K562 (cell line): ENCODE results near the gene MBOAT2. TPM values are rescaled to one million over a fixed set of nuclear protein-coding genes. Genes with fewer than 3 reads are reported as not detected.

Experiments
- BMI1 ChIP-seq: fragments of 150-350 bp; IDR thresholded peaks from 2 replicates; pipeline ENCODE4 v1.6.1; 2014; ENCODE audit warnings: low read length
- HCFC1 ChIP-seq: IDR thresholded peaks from 2 replicates; pipeline ENCODE4 v1.6.1; 2012; ENCODE audit warnings: low read depth, low read length, improper control_type of control experiment
- JUNB ChIP-seq: fragments of 450-650 bp; formaldehyde crosslinking; conservative IDR thresholded peaks from 2 replicates; pipeline ENCODE4 v1.4.0; 2020; ENCODE audit warnings: mild to moderate bottlenecking
- RBM39 ChIP-seq: fragments of 200-400 bp; formaldehyde crosslinking; optimal IDR thresholded peaks from 2 replicates; pipeline ENCODE3; 2018; ENCODE audit warnings: low read depth, low read length
- SNRNP70 ChIP-seq: fragments of 200-400 bp; formaldehyde crosslinking; optimal IDR thresholded peaks from 2 replicates; pipeline ENCODE3; 2017; ENCODE audit warnings: low read depth, low read length
- SRSF3 ChIP-seq: fragments of 200-400 bp; formaldehyde crosslinking; IDR thresholded peaks from 2 replicates; pipeline ENCODE4 v1.6.1; 2016; ENCODE audit warnings: mild to moderate bottlenecking, low read length, moderate library complexity; ENCODE audit not compliant: insufficient read depth
- ZNF586 ChIP-seq: fragments of 450-650 bp; formaldehyde crosslinking; conservative IDR thresholded peaks from 2 replicates; pipeline ENCODE4 v1.4.0; 2020; ENCODE audit warnings: mild to moderate bottlenecking, moderate library complexity
- ZNF778 ChIP-seq: fragments of 450-650 bp; formaldehyde crosslinking; IDR thresholded peaks from 2 replicates; pipeline ENCODE4 v1.4.0; 2020; ENCODE audit warnings: mild to moderate bottlenecking, moderate library complexity
- polyA plus RNA-seq, 8 experiments: library from polyadenylated mRNA; depleted of rRNA in 4 of 8; stranded (reverse) in 5 of 8; unstranded in 3 of 8; fragments of >200 nt; fragmentation: Nextera tagmentation in 2 of 8; fragmentation: Illumina TruSeq in 1 of 8; extraction: Ambion mirVana in 2 of 8; extraction: Trizol in 1 of 8; gene quantifications; 2 replicates each; pipeline versions ENCODE4 v1.2.1 to v1.2.3, GENCODE V29; 2011 to 2014; ENCODE audit warnings: inconsistent platforms in 1 of 8, missing spikeins in 1 of 8
- total RNA-seq, 7 experiments: library from RNA; depleted of rRNA in 6 of 7; stranded (reverse); fragments of >200 nt in 6 of 7; fragmentation: Illumina TruSeq in 2 of 7; extraction: Trizol in 2 of 7; gene quantifications; 2 replicates each; pipeline versions ENCODE4 v1.2.1 to v1.2.3, GENCODE V29; 2011 to 2021; ENCODE audit warnings: low replicate concordance in 1 of 7
- TF ChIP-seq, protein P1 (sequence below): fragments of 450-650 bp; IDR thresholded peaks from 2 replicates; pipeline ENCODE4 v1.6.1; 2016; ENCODE audit warnings: mild to moderate bottlenecking, moderate library complexity
- TF ChIP-seq, protein P2 (sequence below): fragments of 250-450 bp; sonication (Bioruptor Pico); IDR thresholded peaks from 2 replicates; pipeline ENCODE4 v1.5.0; 2022; ENCODE audit warnings: mild to moderate bottlenecking
- TF ChIP-seq, protein P3 (sequence below): fragments of 450-650 bp; IDR thresholded peaks from 2 replicates; pipeline ENCODE4 v1.6.1; 2016; ENCODE audit warnings: mild to moderate bottlenecking

The MBOAT2 gene
- total and polyA plus RNA-seq, 9 of the 15 experiments (the other 6 are each of a cell fraction or from before 2014, with no cell fraction given) = 8.4 to 122 (median 27.6) TPM

DNA sequence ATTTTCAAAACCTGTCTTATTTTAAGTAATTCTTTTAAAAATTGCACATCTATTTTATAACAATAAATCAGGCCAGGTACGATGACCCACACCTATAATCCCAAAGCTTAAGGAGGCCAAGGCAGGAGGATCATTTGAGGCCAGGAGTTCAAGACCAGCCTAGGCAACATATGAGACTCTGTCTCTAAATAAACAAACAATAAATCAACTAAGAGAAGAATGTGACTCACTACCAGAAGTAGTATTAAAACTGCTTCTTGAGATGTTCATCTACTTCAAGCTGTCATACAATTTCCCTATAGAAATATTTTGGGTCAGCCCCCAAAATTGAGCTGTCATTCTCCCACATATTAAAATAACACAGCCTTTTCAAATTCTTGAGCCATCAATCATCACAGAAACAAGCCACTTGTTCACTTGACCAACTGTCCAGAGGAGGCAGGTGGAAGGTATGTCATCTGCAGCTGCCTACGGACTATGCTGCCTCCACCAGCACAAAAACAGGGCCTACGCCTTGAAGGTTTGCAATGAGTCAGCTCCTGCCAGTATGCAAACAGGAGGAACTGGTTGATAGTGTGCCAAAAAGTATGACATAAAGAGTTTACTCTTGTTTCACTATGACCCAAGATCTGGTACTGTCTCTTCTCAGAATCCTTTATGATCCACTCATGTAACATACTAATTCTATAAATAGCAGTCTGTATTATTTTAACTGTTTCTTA is 199.7 kb downstream of the MBOAT2 start (continued):
- TF ChIP-seq, protein P1, sequence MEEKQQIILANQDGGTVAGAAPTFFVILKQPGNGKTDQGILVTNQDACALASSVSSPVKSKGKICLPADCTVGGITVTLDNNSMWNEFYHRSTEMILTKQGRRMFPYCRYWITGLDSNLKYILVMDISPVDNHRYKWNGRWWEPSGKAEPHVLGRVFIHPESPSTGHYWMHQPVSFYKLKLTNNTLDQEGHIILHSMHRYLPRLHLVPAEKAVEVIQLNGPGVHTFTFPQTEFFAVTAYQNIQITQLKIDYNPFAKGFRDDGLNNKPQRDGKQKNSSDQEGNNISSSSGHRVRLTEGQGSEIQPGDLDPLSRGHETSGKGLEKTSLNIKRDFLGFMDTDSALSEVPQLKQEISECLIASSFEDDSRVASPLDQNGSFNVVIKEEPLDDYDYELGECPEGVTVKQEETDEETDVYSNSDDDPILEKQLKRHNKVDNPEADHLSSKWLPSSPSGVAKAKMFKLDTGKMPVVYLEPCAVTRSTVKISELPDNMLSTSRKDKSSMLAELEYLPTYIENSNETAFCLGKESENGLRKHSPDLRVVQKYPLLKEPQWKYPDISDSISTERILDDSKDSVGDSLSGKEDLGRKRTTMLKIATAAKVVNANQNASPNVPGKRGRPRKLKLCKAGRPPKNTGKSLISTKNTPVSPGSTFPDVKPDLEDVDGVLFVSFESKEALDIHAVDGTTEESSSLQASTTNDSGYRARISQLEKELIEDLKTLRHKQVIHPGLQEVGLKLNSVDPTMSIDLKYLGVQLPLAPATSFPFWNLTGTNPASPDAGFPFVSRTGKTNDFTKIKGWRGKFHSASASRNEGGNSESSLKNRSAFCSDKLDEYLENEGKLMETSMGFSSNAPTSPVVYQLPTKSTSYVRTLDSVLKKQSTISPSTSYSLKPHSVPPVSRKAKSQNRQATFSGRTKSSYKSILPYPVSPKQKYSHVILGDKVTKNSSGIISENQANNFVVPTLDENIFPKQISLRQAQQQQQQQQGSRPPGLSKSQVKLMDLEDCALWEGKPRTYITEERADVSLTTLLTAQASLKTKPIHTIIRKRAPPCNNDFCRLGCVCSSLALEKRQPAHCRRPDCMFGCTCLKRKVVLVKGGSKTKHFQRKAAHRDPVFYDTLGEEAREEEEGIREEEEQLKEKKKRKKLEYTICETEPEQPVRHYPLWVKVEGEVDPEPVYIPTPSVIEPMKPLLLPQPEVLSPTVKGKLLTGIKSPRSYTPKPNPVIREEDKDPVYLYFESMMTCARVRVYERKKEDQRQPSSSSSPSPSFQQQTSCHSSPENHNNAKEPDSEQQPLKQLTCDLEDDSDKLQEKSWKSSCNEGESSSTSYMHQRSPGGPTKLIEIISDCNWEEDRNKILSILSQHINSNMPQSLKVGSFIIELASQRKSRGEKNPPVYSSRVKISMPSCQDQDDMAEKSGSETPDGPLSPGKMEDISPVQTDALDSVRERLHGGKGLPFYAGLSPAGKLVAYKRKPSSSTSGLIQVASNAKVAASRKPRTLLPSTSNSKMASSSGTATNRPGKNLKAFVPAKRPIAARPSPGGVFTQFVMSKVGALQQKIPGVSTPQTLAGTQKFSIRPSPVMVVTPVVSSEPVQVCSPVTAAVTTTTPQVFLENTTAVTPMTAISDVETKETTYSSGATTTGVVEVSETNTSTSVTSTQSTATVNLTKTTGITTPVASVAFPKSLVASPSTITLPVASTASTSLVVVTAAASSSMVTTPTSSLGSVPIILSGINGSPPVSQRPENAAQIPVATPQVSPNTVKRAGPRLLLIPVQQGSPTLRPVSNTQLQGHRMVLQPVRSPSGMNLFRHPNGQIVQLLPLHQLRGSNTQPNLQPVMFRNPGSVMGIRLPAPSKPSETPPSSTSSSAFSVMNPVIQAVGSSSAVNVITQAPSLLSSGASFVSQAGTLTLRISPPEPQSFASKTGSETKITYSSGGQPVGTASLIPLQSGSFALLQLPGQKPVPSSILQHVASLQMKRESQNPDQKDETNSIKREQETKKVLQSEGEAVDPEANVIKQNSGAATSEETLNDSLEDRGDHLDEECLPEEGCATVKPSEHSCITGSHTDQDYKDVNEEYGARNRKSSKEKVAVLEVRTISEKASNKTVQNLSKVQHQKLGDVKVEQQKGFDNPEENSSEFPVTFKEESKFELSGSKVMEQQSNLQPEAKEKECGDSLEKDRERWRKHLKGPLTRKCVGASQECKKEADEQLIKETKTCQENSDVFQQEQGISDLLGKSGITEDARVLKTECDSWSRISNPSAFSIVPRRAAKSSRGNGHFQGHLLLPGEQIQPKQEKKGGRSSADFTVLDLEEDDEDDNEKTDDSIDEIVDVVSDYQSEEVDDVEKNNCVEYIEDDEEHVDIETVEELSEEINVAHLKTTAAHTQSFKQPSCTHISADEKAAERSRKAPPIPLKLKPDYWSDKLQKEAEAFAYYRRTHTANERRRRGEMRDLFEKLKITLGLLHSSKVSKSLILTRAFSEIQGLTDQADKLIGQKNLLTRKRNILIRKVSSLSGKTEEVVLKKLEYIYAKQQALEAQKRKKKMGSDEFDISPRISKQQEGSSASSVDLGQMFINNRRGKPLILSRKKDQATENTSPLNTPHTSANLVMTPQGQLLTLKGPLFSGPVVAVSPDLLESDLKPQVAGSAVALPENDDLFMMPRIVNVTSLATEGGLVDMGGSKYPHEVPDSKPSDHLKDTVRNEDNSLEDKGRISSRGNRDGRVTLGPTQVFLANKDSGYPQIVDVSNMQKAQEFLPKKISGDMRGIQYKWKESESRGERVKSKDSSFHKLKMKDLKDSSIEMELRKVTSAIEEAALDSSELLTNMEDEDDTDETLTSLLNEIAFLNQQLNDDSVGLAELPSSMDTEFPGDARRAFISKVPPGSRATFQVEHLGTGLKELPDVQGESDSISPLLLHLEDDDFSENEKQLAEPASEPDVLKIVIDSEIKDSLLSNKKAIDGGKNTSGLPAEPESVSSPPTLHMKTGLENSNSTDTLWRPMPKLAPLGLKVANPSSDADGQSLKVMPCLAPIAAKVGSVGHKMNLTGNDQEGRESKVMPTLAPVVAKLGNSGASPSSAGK = no peak
- TF ChIP-seq ZNF778 (CRISPR knock-in tag) = no peak
- TF ChIP-seq, protein P2, sequence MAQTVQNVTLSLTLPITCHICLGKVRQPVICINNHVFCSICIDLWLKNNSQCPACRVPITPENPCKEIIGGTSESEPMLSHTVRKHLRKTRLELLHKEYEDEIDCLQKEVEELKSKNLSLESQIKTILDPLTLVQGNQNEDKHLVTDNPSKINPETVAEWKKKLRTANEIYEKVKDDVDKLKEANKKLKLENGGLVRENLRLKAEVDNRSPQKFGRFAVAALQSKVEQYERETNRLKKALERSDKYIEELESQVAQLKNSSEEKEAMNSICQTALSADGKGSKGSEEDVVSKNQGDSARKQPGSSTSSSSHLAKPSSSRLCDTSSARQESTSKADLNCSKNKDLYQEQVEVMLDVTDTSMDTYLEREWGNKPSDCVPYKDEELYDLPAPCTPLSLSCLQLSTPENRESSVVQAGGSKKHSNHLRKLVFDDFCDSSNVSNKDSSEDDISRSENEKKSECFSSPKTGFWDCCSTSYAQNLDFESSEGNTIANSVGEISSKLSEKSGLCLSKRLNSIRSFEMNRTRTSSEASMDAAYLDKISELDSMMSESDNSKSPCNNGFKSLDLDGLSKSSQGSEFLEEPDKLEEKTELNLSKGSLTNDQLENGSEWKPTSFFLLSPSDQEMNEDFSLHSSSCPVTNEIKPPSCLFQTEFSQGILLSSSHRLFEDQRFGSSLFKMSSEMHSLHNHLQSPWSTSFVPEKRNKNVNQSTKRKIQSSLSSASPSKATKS = no peak
- no peak for TF ChIP-seq ZNF586 (CRISPR knock-in tag)
- TF ChIP-seq RBM39 = no peak
- no peak for TF ChIP-seq SRSF3
- TF ChIP-seq SNRNP70 = no peak
- TF ChIP-seq JUNB (CRISPR knock-in tag) = no peak
- 0 out of 2 replicates have a peak, but pooled peaks have one; percentile 18 for TF ChIP-seq HCFC1
- TF ChIP-seq BMI1 = no peak
- TF ChIP-seq, protein P3, sequence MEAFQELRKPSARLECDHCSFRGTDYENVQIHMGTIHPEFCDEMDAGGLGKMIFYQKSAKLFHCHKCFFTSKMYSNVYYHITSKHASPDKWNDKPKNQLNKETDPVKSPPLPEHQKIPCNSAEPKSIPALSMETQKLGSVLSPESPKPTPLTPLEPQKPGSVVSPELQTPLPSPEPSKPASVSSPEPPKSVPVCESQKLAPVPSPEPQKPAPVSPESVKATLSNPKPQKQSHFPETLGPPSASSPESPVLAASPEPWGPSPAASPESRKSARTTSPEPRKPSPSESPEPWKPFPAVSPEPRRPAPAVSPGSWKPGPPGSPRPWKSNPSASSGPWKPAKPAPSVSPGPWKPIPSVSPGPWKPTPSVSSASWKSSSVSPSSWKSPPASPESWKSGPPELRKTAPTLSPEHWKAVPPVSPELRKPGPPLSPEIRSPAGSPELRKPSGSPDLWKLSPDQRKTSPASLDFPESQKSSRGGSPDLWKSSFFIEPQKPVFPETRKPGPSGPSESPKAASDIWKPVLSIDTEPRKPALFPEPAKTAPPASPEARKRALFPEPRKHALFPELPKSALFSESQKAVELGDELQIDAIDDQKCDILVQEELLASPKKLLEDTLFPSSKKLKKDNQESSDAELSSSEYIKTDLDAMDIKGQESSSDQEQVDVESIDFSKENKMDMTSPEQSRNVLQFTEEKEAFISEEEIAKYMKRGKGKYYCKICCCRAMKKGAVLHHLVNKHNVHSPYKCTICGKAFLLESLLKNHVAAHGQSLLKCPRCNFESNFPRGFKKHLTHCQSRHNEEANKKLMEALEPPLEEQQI = peak; percentile 28; the same call in 1 of the 2 replicates
